Spleen (tissue), 11 donors: ENCODE results near the gene TMEM121. TPM values are rescaled to one million over a fixed set of nuclear protein-coding genes. Genes with fewer than 3 reads are reported as not detected.

Source experiments
- DNase-seq: peaks from one replicate; pipeline ENCODE4 v3.0.0-alpha.2; 2020
- H3K27ac ChIP-seq, 8 donors: fragments of 200-600 bp; sonication (generic) in 7 of 8; 1 replicate in 4 of 8; 2 replicates in 4 of 8; pipeline versions ENCODE4 v1.5.0 to v1.8.0; 2016 to 2021; ENCODE audit warnings: inconsistent platforms in 4 of 8, mild to moderate bottlenecking in 4 of 8, moderate library complexity in 1 of 8
- H3K27me3 ChIP-seq, 7 donors: fragments of 200-600 bp; sonication (generic) in 6 of 7; replicated peaks in 1 of 7; 1 replicate in 4 of 7; 2 replicates in 3 of 7; pipeline versions ENCODE4 v1.5.0 to v1.8.0; 2016 to 2021; ENCODE audit warnings: inconsistent platforms in 3 of 7, mild to moderate bottlenecking in 1 of 7
- H3K36me3 ChIP-seq, 6 donors: fragments of 200-600 bp; sonication (generic) in 5 of 6; 1 replicate in 4 of 6; 2 replicates in 2 of 6; pipeline versions ENCODE4 v1.5.0 to v1.8.0; 2016 to 2021; ENCODE audit warnings: inconsistent platforms in 2 of 6
- H3K4me1 ChIP-seq, 6 donors: fragments of 200-600 bp; sonication (generic) in 5 of 6; 1 replicate in 3 of 6; 2 replicates in 3 of 6; pipeline versions ENCODE4 v1.5.0 to v1.8.0; 2016 to 2021; ENCODE audit warnings: inconsistent platforms in 3 of 6
- H3K4me3 ChIP-seq, 8 donors: fragments of 200-600 bp; sonication (generic) in 7 of 8; 1 replicate in 4 of 8; 2 replicates in 4 of 8; pipeline versions ENCODE4 v1.5.0 to v1.8.0; 2016 to 2021; ENCODE audit warnings: inconsistent platforms in 4 of 8, mild to moderate bottlenecking in 4 of 8, moderate library complexity in 2 of 8
- H3K9me3 ChIP-seq, 8 donors: fragments of 200-600 bp; sonication (generic) in 7 of 8; 1 replicate in 4 of 8; 2 replicates in 4 of 8; pipeline versions ENCODE4 v1.5.0 to v1.8.0; 2016 to 2021; ENCODE audit warnings: inconsistent platforms in 4 of 8
- POLR2A ChIP-seq, 3 donors: fragments of 450-650 bp; IDR thresholded peaks; one replicate each; pipeline ENCODE4 v1.5.1; 2017; ENCODE audit warnings: antibody characterized with exemption in 3 of 3, mild to moderate bottlenecking in 1 of 3
- POLR2AphosphoS5 ChIP-seq, 3 donors: sonication (generic); formaldehyde crosslinking; IDR thresholded peaks; one replicate each; pipeline ENCODE4 v1.5.1; 2017; ENCODE audit warnings: antibody characterized with exemption in 3 of 3
- WGBS, 5 donors: extraction: QIAGEN DNeasy Blood & Tissue Kit in 3 of 5; methylation state at CpG; one replicate each; pipeline versions ENCODE4 v1.1.5 to v1.1.7; 2013 to 2018; 5-methylcytosine and 5-hydroxymethylcytosine counted together
- intact Hi-C: fragments of 100-400 bp; cut with DNase I; formaldehyde crosslinking; loops from one replicate; pipeline ENCODE4 v1.15.0; 2023; ENCODE audit warnings: low total_unique reads
- polyA plus RNA-seq, 3 donors: library from polyadenylated mRNA; stranded (reverse); fragments of 200-250 nt; gene quantifications; one replicate each; pipeline ENCODE4 v1.2.1, GENCODE V29; 2013
- total RNA-seq, 7 donors: library from RNA; depleted of rRNA in 3 of 7; stranded (reverse); fragments of >200 nt in 3 of 7; fragmentation: NEBNext Ultra II Directional in 4 of 7; extraction: Animal tissue kit (Norgen Biotek cat#: 25700) in 4 of 7; gene quantifications; one replicate each; pipeline versions ENCODE4 v1.1.0 to v1.2.1, GENCODE V29; 2016 to 2021
- TF ChIP-seq, protein P1 (sequence below), 11 experiments: fragments of 200-600 bp in 7 of 11; fragments of 450-650 bp in 4 of 11; sonication (generic) in 4 of 11; IDR thresholded peaks in 8 of 11; conservative IDR thresholded peaks in 3 of 11; 1 replicate in 7 of 11; 2 replicates in 4 of 11; pipeline versions ENCODE4 v1.4.0 to v1.8.0; 2016 to 2021; ENCODE audit warnings: antibody characterized with exemption in 11 of 11, inconsistent platforms in 4 of 11, mild to moderate bottlenecking in 1 of 11
- donor health status: healthy with polysubstance abuse.
- donor health status: DM: no; HTN: no; CAD: no; lungs with moderate emphysema.
- donor health status: DM: no; HTN: no; CAD: no.
- donor health status: Bipolar disorder and iron deficiency.
- donor health status: healthy.
- donor health status: DM: no; HTN: no; CAD: no.
- donor health status: DM: yes; HTN: yes; CAD: no.

The TMEM121 gene
- total and polyA plus RNA-seq, 10 donors, result 3.3 to 10.4 (median 4.6) TPM

DNA sequence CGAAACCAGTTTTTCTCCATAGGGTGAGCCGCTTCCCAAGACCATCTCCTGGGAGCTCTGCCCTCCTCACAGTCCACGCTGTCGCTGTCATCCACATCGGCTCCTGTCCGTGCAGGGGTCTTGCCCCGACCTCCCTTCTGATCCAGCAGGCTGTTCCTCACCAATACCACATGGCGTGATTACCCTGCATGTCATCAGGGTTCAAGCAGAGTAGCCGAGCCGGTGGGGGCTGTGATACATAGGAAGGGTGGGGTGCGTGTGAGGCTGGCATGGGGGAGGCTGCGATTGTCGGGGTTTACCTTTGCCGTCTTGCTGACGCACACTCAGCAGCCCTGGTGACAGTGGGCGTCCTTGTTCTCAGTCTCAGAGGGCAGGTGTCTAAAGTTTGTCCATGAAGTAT is 18.3 kb upstream of the TMEM121 start:
- Histone ChIP-seq H3K9me3 (no peaks in the 10 kb centered on the region), H3K4me3 (no peak overlapping the region), H3K36me3 (no peaks in the 10 kb centered on the region), H3K4me1 (no peaks in the 10 kb centered on the region), H3K27ac (no peak overlapping the region), H3K27me3 (peaks cover 0 to 58% (median 8%) of the 10 kb centered on the region in 7 donors)
- intact Hi-C loops, result no loop called here
- WGBS, 5 donors, result 77 to 86% (median 84%) methylated on average over 15 to 16 of the region's 16 CpGs
- TF ChIP-seq POLR2AphosphoS5 (IDR thresholded peaks at IDR 0.05), result no peak
- TF ChIP-seq, protein P1, sequence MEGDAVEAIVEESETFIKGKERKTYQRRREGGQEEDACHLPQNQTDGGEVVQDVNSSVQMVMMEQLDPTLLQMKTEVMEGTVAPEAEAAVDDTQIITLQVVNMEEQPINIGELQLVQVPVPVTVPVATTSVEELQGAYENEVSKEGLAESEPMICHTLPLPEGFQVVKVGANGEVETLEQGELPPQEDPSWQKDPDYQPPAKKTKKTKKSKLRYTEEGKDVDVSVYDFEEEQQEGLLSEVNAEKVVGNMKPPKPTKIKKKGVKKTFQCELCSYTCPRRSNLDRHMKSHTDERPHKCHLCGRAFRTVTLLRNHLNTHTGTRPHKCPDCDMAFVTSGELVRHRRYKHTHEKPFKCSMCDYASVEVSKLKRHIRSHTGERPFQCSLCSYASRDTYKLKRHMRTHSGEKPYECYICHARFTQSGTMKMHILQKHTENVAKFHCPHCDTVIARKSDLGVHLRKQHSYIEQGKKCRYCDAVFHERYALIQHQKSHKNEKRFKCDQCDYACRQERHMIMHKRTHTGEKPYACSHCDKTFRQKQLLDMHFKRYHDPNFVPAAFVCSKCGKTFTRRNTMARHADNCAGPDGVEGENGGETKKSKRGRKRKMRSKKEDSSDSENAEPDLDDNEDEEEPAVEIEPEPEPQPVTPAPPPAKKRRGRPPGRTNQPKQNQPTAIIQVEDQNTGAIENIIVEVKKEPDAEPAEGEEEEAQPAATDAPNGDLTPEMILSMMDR (IDR thresholded peaks at IDR 0.05 in 8 of 11, conservative IDR thresholded peaks at IDR 0.05 in 3 of 11), result no peak
- no peak for TF ChIP-seq POLR2A (IDR thresholded peaks at IDR 0.05)
- no peak for DNase-seq

GRCh38 chr14:105508601-105509000 is 17.8 kb upstream of the TMEM121 start:
- Histone ChIP-seq H3K9me3 (no peaks in the 10 kb centered on the region), H3K27ac (no peak overlapping the region), H3K36me3 (no peaks in the 10 kb centered on the region), H3K4me3 (no peak overlapping the region), H3K27me3 (peaks cover 0 to 60% (median 8%) of the 10 kb centered on the region in 7 donors), H3K4me1 (no peaks in the 10 kb centered on the region)
- TF ChIP-seq POLR2A (IDR thresholded peaks at IDR 0.05) (no peak), POLR2AphosphoS5 (IDR thresholded peaks at IDR 0.05) (no peak)
- TF ChIP-seq, protein P1 (IDR thresholded peaks at IDR 0.05 in 8 of 11, conservative IDR thresholded peaks at IDR 0.05 in 3 of 11), result no peak
- intact Hi-C loops, result no loop called here
- no peak for DNase-seq
- 86 to 93% (median 91%) methylated on average over 12 of the region's 12 CpGs for WGBS, 5 donors

GRCh38 chr14:105517096-105517495 is 9.3 kb upstream of the TMEM121 start:
- no peaks in the 10 kb centered on the region for H3K4me1 ChIP-seq
- intact Hi-C loops, result no loop called here
- DNase-seq, result no peak
- no peaks in the 10 kb centered on the region for H3K9me3 ChIP-seq
- peaks cover 0 to 59% (median 3%) of the 10 kb centered on the region in 7 donors for H3K27me3 ChIP-seq
- TF ChIP-seq, protein P1 (IDR thresholded peaks at IDR 0.05 in 8 of 11, conservative IDR thresholded peaks at IDR 0.05 in 3 of 11), result no peak
- no peak for TF ChIP-seq POLR2A (IDR thresholded peaks at IDR 0.05)
- no peak for TF ChIP-seq POLR2AphosphoS5 (IDR thresholded peaks at IDR 0.05)
- 46 to 58% (median 54%) methylated on average over 5 of the region's 5 CpGs for WGBS, 5 donors
- H3K4me3 ChIP-seq, result no peak overlapping the region
- H3K27ac ChIP-seq, result no peak overlapping the region
- H3K36me3 ChIP-seq, result no peaks in the 10 kb centered on the region

- H3K27ac ChIP-seq, result no peak overlapping the region
- H3K4me1 ChIP-seq, result no peaks in the 10 kb centered on the region
- 70 to 74% (median 70%) methylated on average over 14 of the region's 14 CpGs for WGBS, 5 donors
- H3K9me3 ChIP-seq, result no peaks in the 10 kb centered on the region
- DNase-seq, result no peak
- TF ChIP-seq, protein P1 (IDR thresholded peaks at IDR 0.05 in 8 of 11, conservative IDR thresholded peaks at IDR 0.05 in 3 of 11), result no peak
- TF ChIP-seq POLR2AphosphoS5 (IDR thresholded peaks at IDR 0.05), result no peak
- intact Hi-C loops, result no loop called here
- H3K4me3 ChIP-seq, result no peak overlapping the region
- no peaks in the 10 kb centered on the region for H3K36me3 ChIP-seq
- peaks cover 0 to 44% (median 0%) of the 10 kb centered on the region in 7 donors for H3K27me3 ChIP-seq
Measured at GRCh38 chr14:105519946-105520698, 6.3 kb upstream of the TMEM121 start.
